ENCODE measurements around the gene SLC35D1. TPM values are rescaled to one million over a fixed set of nuclear protein-coding genes. Genes with fewer than 3 reads are reported as not detected.

Gene SLC35D1
- total and polyA plus RNA-seq, 9 of the 15 experiments (the other 6 are each of a cell fraction or from before 2014, with no cell fraction given) = 2.3 to 10.4 (median 6.4) TPM

GRCh38 chr1:67052741-67053534 is 1.0 kb downstream of the SLC35D1 start:
- H3K4me2 ChIP-seq (ENCODE audit: insufficient read depth, low read length) = peak overlapping the region; percentile 85
- in situ Hi-C loops (cut with MboI) = no loop called here
- WGBS (ENCODE audit: insufficient coverage, low coverage, missing lambda C conversion rate) = under 1% methylated on average over 25 of the region's 25 CpGs
- FAIRE-seq (peak; percentile 83), ATAC-seq (peak; percentile 69), DNase-seq (ENCODE audit: extremely low read depth in 1 of 4, low spot score in 3 of 4) (peak in 3 of 4 experiments; percentile 31 to 71 (median 64))
- H3K36me3 ChIP-seq (ENCODE audit: control insufficient read depth, insufficient read depth, low read length) = peaks cover 32% of the 10 kb centered on the region
- no peaks in the 10 kb centered on the region for H4K20me1 ChIP-seq (replicated peaks; ENCODE audit: control insufficient read depth, insufficient read depth, low read length)
- intact Hi-C loops (cut with micrococcal nuclease) = loop anchor here (5.0 kb wide), 3 partner anchors 56 to 154 kb away; no protein-coding TSS in a partner anchor
- peak overlapping the region; percentile 98 for H2AFZ ChIP-seq (ENCODE audit: low read depth, low read length)
- POLR2A ChIA-PET = interaction anchor here (0.7 to 1.6 kb wide), 3 partner anchors 13 to 29 kb away, joined by 3 to 4 read pairs (median 3); no protein-coding TSS in a partner anchor
- H3K4me3 ChIP-seq = peak overlapping the region; percentile 71
- H3K9ac ChIP-seq (ENCODE audit: insufficient read depth in 1 of 2, low read depth in 2 of 2, low read length in 2 of 2) = peak overlapping the region; percentile 83 to 97
- CTCF ChIA-PET (ENCODE audit: low intra/inter-chr PET ratio) = interaction anchor here (0.5 kb wide), 1 partner anchor 19 kb away, joined by 6 read pairs; no protein-coding TSS in a partner anchor
- peak overlapping the region; percentile 79 for H3K27ac ChIP-seq (ENCODE audit: extremely low read depth, low read depth, low read length)
- H3K9me1 ChIP-seq (ENCODE audit: control insufficient read depth, insufficient read depth, low read length) = no peaks in the 10 kb centered on the region
- H3K27me3 ChIP-seq (ENCODE audit: control insufficient read depth in 2 of 2, insufficient read depth in 2 of 2, low read length in 2 of 2) = no peaks in the 10 kb centered on the region
- peaks cover 4 to 15% of the 10 kb centered on the region in 2 experiments; a peak in 3 of 5 replicates for H3K4me1 ChIP-seq (replicated peaks in 1 of 2; ENCODE audit: control insufficient read depth in 2 of 2, insufficient read depth in 2 of 2, low read length in 2 of 2)
- H3K9me3 ChIP-seq (replicated peaks; ENCODE audit: control insufficient read depth, insufficient read depth, low read depth, low read length) = no peaks in the 10 kb centered on the region
- no TSS peak for BruUV-seq (replicated peaks)
- H3K79me2 ChIP-seq (ENCODE audit: control insufficient read depth, insufficient read depth, low read length) = peaks cover 26% of the 10 kb centered on the region
- TF ChIP-seq SAFB (IDR thresholded peaks at IDR 0.05; ENCODE audit: borderline replicate concordance, low read depth, low read length) (no peak), CTBP1 (IDR thresholded peaks at IDR 0.05; ENCODE audit: borderline replicate concordance) (peak; percentile 21; the same call in 1 of the 2 replicates), GATA2 (CRISPR knock-in tag; IDR thresholded peaks at IDR 0.05) (peak; percentile 56), BHLHE40 (IDR thresholded peaks at IDR 0.05; ENCODE audit: low read length) (0 out of 2 replicates have a peak, but pooled peaks have one; percentile 5), ZBTB26 (CRISPR knock-in tag; IDR thresholded peaks at IDR 0.05) (no peak), POLR2AphosphoS2 (IDR thresholded peaks at IDR 0.05; ENCODE audit: low read length) (no peak), SMARCA4 (IDR thresholded peaks at IDR 0.05) (0 out of 2 replicates have a peak, but pooled peaks have one; percentile 46), ZEB2 (IDR thresholded peaks at IDR 0.05) (peak; percentile 58; the same call in 1 of the 2 replicates), SIRT6 (IDR thresholded peaks at IDR 0.05; ENCODE audit: low read depth, low read length) (no peak), ESRRB (CRISPR knock-in tag; IDR thresholded peaks at IDR 0.05; ENCODE audit: borderline replicate concordance) (no peak), FOXK2 (conservative IDR thresholded peaks at IDR 0.05 in 1 of 2, IDR thresholded peaks at IDR 0.05 in 1 of 2; ENCODE audit: low read depth in 2 of 2) (peak; percentile 52 to 72; a peak in 3 of 4 replicates), ELF4 (CRISPR knock-in tag; IDR thresholded peaks at IDR 0.05) (no peak), HDAC2 (IDR thresholded peaks at IDR 0.05) (0 out of 2 replicates have a peak, but pooled peaks have one; percentile 49), ZBTB7A (IDR thresholded peaks at IDR 0.05; ENCODE audit: borderline replicate concordance, control insufficient read depth, low read depth, low read length) (peak; percentile 12; the same call in 1 of the 2 replicates), FOXO4 (CRISPR knock-in tag; IDR thresholded peaks at IDR 0.05) (no peak), HDAC1 (IDR thresholded peaks at IDR 0.05) (peak in 1 of 2 experiments; percentile 60; a peak in 1 of 4 replicates), NKRF (IDR thresholded peaks at IDR 0.05; ENCODE audit: borderline replicate concordance) (peak; percentile 19; the same call in 1 of the 2 replicates)
